ENCODE data around the gene SPCS3. TPM values are rescaled to one million over a fixed set of nuclear protein-coding genes. Genes with fewer than 3 reads are reported as not detected.

The SPCS3 gene
- total RNA-seq, 1 donor from 2014 or later: 128 TPM

GRCh38 chr4:176272799-176273198, 47.0 kb upstream of the SPCS3 start:
- Mint-ChIP-seq H3K27ac (no peak overlapping the region), H3K27me3 (ENCODE audit: insufficient read depth, low read depth) (no peaks in the 10 kb centered on the region)
- no peaks in the 10 kb centered on the region for H3F3A ChIP-seq (ENCODE audit: low read depth)

GRCh38 chr4:176273736-176274135, 46.0 kb upstream of the SPCS3 start:
- Histone ChIP-seq H3K4me2 (no peak overlapping the region), H2AFZ (replicated peaks) (no peak overlapping the region), H3K9me3 (ENCODE audit: low read depth) (no peaks in the 10 kb centered on the region), H3K36me3 (no peaks in the 10 kb centered on the region), H3K27me3 (no peaks in the 10 kb centered on the region), H3F3A (ENCODE audit: low read depth) (no peaks in the 10 kb centered on the region), H4K20me1 (ENCODE audit: low read depth) (no peaks in the 10 kb centered on the region), H3K4me3 (no peak overlapping the region), H3K79me2 (ENCODE audit: low read depth) (no peaks in the 10 kb centered on the region), H3K9ac (no peak overlapping the region), H3K4me1 (no peaks in the 10 kb centered on the region), H3K27ac (no peak overlapping the region)
- no peak for DNase-seq (ENCODE audit: low spot score)
- Mint-ChIP-seq H3K27ac (no peak overlapping the region), H3K4me3 (no peak overlapping the region), H3K36me3 (no peaks in the 10 kb centered on the region), H3K27me3 (ENCODE audit: insufficient read depth, low read depth) (no peaks in the 10 kb centered on the region), H3K9me3 (no peaks in the 10 kb centered on the region), H3K4me1 (peaks cover 4% of the 10 kb centered on the region)
- TF ChIP-seq EZH2 (IDR thresholded peaks at IDR 0.05) (no peak), EZH2phosphoT487 (IDR thresholded peaks at IDR 0.05) (no peak), CTCF (IDR thresholded peaks at IDR 0.05) (no peak)

More at GRCh38 chr4:176272799-176273198, 47.0 kb upstream of the SPCS3 start:
- Mint-ChIP-seq H3K4me1 (peaks cover 4% of the 10 kb centered on the region), H3K36me3 (no peaks in the 10 kb centered on the region), H3K4me3 (no peak overlapping the region), H3K9me3 (no peaks in the 10 kb centered on the region)
- H3K4me3 ChIP-seq: no peak overlapping the region
- no peak for TF ChIP-seq EZH2 (IDR thresholded peaks at IDR 0.05)
- TF ChIP-seq EZH2phosphoT487 (IDR thresholded peaks at IDR 0.05): no peak
- no peak for TF ChIP-seq CTCF (IDR thresholded peaks at IDR 0.05)
- no peaks in the 10 kb centered on the region for H3K4me1 ChIP-seq
- no peaks in the 10 kb centered on the region for H3K9me3 ChIP-seq (ENCODE audit: low read depth)
- no peak overlapping the region for H3K27ac ChIP-seq
- no peak overlapping the region for H2AFZ ChIP-seq (replicated peaks)
- no peak for DNase-seq (ENCODE audit: low spot score)
- H3K9ac ChIP-seq: no peak overlapping the region
- no peaks in the 10 kb centered on the region for H3K79me2 ChIP-seq (ENCODE audit: low read depth)
- H4K20me1 ChIP-seq (ENCODE audit: low read depth): no peaks in the 10 kb centered on the region
- H3K4me2 ChIP-seq: no peak overlapping the region
- H3K36me3 ChIP-seq: no peaks in the 10 kb centered on the region
- no peaks in the 10 kb centered on the region for H3K27me3 ChIP-seq

GRCh38 chr4:176274441-176274840, 45.3 kb upstream of the SPCS3 start:
- Histone ChIP-seq H3K4me3 (no peak overlapping the region), H3K4me1 (no peaks in the 10 kb centered on the region), H3K79me2 (ENCODE audit: low read depth) (no peaks in the 10 kb centered on the region), H3F3A (ENCODE audit: low read depth) (no peaks in the 10 kb centered on the region), H3K4me2 (no peak overlapping the region), H3K27me3 (no peaks in the 10 kb centered on the region), H3K36me3 (no peaks in the 10 kb centered on the region), H3K27ac (no peak overlapping the region), H4K20me1 (ENCODE audit: low read depth) (no peaks in the 10 kb centered on the region), H2AFZ (replicated peaks) (no peak overlapping the region), H3K9me3 (ENCODE audit: low read depth) (no peaks in the 10 kb centered on the region), H3K9ac (no peak overlapping the region)
- Mint-ChIP-seq H3K9me3 (no peaks in the 10 kb centered on the region), H3K27ac (no peak overlapping the region), H3K4me1 (peaks cover 4% of the 10 kb centered on the region), H3K4me3 (no peak overlapping the region), H3K36me3 (no peaks in the 10 kb centered on the region), H3K27me3 (ENCODE audit: insufficient read depth, low read depth) (no peaks in the 10 kb centered on the region)
- TF ChIP-seq EZH2phosphoT487 (IDR thresholded peaks at IDR 0.05) (no peak), EZH2 (IDR thresholded peaks at IDR 0.05) (no peak), CTCF (IDR thresholded peaks at IDR 0.05) (no peak)
- no peak for DNase-seq (ENCODE audit: low spot score)
